GM06990 (cell line): ENCODE data around the gene NFAM1.

ENCODE experiments used
- DNase-seq: peaks from one replicate; pipeline ENCODE4 v3.0.0-alpha.2; 2011; ENCODE audit not compliant: insufficient read length; ENCODE audit errors: extremely low read depth
- H3K27me3 ChIP-seq: replicated peaks from 2 replicates; pipeline ENCODE4 v1.6.0; 2011; ENCODE audit warnings: low read length; ENCODE audit not compliant: control insufficient read depth, insufficient read depth
- H3K36me3 ChIP-seq: 2 replicates; pipeline ENCODE4 v1.5.1; 2011; ENCODE audit warnings: low read length; ENCODE audit not compliant: control insufficient read depth, insufficient read depth
- H3K4me3 ChIP-seq: replicated peaks from 2 replicates; pipeline ENCODE4 v1.5.1; 2011; ENCODE audit warnings: low read depth, mild to moderate bottlenecking, control low read depth, low read length
- CTCF ChIP-seq: IDR thresholded peaks from 2 replicates; pipeline ENCODE4 v1.5.1; 2011; ENCODE audit warnings: low read length, control low read depth, mild to moderate bottlenecking, inconsistent platforms; ENCODE audit not compliant: insufficient read depth, poor library complexity, severe bottlenecking

The NFAM1 gene

DNA sequence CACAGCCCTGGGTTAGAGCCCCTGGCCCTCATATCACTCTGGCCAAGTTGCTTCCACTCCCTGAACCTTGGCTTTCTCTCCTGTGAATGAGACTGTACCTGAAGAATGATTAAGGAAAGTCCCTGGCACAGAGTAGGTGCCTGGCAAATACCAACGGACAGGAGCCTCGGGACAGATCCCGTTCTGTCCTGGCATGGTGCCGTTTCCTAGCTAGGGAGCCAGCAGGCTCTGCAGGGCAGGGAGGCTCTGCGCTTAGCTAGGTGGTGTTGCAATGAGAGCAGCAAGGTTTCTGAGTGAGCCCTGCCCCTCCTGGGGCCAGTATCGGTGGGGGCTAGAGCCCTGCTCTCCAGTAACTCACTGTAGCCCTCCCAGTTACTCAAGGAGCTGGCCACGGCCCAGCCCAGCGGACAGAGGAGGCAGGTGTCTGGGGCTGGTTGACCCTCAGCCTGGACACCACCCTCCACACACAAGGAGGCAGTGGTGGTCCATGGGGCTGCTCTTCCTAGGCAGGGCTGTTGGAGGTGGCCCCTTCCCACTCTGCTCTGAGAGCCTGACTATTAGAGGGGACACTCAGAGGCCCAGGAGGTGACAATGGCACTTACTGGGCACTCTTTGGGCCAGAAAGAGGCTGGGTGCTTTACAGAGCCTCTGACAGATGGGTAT, 74.4 kb downstream of the NFAM1 start:
- Histone ChIP-seq H3K36me3 (no peaks in the 10 kb centered on the region), H3K27me3 (no peaks in the 10 kb centered on the region; the same call in none of the 2 replicates), H3K4me3 (no peak overlapping the region)
- no peak for DNase-seq
- TF ChIP-seq CTCF: no peak

- H3K27me3 ChIP-seq: no peaks in the 10 kb centered on the region; the same call in none of the 2 replicates
- no peak overlapping the region for H3K4me3 ChIP-seq
- no peaks in the 10 kb centered on the region for H3K36me3 ChIP-seq
- TF ChIP-seq CTCF: no peak
- DNase-seq: no peak
Observed at GRCh38 chr22:42357221-42357620, 75.0 kb downstream of the NFAM1 start.

GRCh38 chr22:42356533-42356932, 75.7 kb downstream of the NFAM1 start:
- H3K4me3 ChIP-seq: no peak overlapping the region
- TF ChIP-seq CTCF: no peak
- H3K27me3 ChIP-seq: no peaks in the 10 kb centered on the region; the same call in none of the 2 replicates
- no peaks in the 10 kb centered on the region for H3K36me3 ChIP-seq
- DNase-seq: no peak

GRCh38 chr22:42353883-42354727, 78.1 kb downstream of the NFAM1 start:
- H3K27me3 ChIP-seq: no peaks in the 10 kb centered on the region; the same call in 1 of the 2 replicates
- DNase-seq: no peak
- H3K36me3 ChIP-seq: no peaks in the 10 kb centered on the region
- H3K4me3 ChIP-seq: no peak overlapping the region
- no peak for TF ChIP-seq CTCF

GRCh38 chr22:42350373-42350772, 81.8 kb downstream of the NFAM1 start:
- Histone ChIP-seq H3K36me3 (no peaks in the 10 kb centered on the region), H3K4me3 (no peak overlapping the region), H3K27me3 (no peaks in the 10 kb centered on the region; the same call in 1 of the 2 replicates)
- TF ChIP-seq CTCF: no peak
- DNase-seq: no peak
